ENCODE data around the gene ANKRD17. TPM values are rescaled to one million over a fixed set of nuclear protein-coding genes. Genes with fewer than 3 reads are reported as not detected.
"Not testable (repeated sequence)": the region's sequence is repeated elsewhere in the genome, so short reads cannot be mapped to it uniquely, and the experiment has no call there.

ANKRD17 gene
- total RNA-seq, 1 donor, result 80.7 TPM

DNA sequence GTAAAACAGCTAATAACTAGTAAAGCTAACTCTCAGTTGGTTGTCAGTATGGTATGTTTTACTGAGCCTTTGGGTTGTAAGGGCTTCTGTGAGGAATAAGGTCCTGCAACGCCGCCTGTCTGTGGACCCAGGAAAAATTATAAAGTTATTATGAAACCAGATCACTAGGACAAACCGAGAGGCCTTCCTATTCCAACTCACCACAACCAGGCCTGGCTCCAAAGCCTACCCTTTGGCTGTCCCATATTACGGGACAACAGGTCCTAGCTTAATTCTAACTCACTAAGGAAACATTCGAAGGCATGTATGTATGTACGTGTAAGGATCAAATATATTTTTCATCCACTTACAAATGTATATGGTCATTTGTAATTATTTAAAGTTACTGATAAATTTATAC, 1.4 kb downstream of the ANKRD17 start:
- H3K4me3 ChIP-seq (ENCODE audit: low read depth, low read length), result peak overlapping the region; percentile 99
- TF ChIP-seq, protein P1, sequence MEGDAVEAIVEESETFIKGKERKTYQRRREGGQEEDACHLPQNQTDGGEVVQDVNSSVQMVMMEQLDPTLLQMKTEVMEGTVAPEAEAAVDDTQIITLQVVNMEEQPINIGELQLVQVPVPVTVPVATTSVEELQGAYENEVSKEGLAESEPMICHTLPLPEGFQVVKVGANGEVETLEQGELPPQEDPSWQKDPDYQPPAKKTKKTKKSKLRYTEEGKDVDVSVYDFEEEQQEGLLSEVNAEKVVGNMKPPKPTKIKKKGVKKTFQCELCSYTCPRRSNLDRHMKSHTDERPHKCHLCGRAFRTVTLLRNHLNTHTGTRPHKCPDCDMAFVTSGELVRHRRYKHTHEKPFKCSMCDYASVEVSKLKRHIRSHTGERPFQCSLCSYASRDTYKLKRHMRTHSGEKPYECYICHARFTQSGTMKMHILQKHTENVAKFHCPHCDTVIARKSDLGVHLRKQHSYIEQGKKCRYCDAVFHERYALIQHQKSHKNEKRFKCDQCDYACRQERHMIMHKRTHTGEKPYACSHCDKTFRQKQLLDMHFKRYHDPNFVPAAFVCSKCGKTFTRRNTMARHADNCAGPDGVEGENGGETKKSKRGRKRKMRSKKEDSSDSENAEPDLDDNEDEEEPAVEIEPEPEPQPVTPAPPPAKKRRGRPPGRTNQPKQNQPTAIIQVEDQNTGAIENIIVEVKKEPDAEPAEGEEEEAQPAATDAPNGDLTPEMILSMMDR (IDR thresholded peaks at IDR 0.05; ENCODE audit: insufficient read depth, low read depth, low read length), result peak; percentile 81
- DNase-seq (ENCODE audit: low read depth), result peak; percentile 92

DNA sequence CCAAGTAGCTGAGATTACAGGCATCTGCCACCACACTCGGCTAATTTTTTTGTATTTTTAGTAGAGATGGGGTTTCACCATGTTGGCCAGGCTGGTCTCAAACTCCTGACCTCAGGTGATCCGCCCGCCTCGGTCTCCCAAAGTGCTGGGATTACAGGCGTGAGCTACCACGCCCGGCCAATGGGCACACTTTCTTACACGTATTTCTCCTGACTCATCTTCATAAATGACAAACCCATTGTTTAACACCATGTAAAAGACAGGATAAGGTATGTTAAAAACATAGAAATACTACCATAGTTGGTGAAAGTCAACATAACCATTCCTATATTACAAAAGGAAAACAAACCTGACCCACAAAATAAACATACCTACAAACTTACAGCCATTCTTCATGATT, 2.8 kb downstream of the ANKRD17 start:
- not testable (repeated sequence) for DNase-seq (ENCODE audit: low read depth)
- peak overlapping the region; percentile 99 for H3K4me3 ChIP-seq (ENCODE audit: low read depth, low read length)

DNA sequence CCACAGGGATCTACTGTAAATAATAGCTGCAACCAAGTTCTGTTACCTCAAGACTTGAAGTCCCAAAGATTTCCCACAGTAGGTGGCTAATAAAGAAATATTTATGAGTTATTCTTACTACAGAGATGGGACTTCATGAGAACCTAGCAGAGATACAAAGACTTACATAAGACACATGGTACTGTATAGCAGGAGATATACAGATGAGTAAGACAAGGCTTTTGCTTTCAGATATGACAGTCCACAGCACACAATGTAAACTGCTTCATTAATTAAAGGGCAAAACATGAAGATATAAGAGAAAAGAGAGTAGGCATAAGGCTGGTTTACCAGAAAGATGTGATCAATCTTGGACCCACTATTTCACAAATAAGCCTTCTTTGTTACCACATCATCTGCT, 6.6 kb downstream of the ANKRD17 start:
- no peak overlapping the region for H3K4me3 ChIP-seq (ENCODE audit: low read depth, low read length)
- TF ChIP-seq, protein P1 (IDR thresholded peaks at IDR 0.05; ENCODE audit: insufficient read depth, low read depth, low read length), result no peak
- no peak for DNase-seq (ENCODE audit: low read depth)

DNA sequence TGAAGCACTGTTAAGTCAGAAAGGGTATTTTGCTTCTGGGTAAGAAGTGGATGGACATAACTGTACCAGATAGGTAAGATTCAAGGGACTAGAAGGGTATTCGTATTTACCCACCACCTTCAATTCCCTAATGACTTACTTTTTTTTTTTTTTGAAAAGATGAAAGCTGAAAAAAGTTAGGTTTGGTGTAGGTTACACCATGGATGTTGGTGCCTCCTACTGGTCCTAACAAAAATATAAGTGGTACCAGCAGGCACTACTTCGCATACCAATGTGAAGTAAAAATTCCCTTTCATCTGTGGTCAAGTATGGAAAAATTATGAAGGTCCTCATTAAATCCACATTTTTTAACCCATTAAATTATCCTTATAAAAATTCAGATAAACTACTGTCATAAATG, 7.2 kb downstream of the ANKRD17 start:
- peak; percentile 32 for DNase-seq (ENCODE audit: low read depth)
- no peak overlapping the region for H3K4me3 ChIP-seq (ENCODE audit: low read depth, low read length)
- TF ChIP-seq, protein P1 (IDR thresholded peaks at IDR 0.05; ENCODE audit: insufficient read depth, low read depth, low read length), result peak; percentile 42

DNA sequence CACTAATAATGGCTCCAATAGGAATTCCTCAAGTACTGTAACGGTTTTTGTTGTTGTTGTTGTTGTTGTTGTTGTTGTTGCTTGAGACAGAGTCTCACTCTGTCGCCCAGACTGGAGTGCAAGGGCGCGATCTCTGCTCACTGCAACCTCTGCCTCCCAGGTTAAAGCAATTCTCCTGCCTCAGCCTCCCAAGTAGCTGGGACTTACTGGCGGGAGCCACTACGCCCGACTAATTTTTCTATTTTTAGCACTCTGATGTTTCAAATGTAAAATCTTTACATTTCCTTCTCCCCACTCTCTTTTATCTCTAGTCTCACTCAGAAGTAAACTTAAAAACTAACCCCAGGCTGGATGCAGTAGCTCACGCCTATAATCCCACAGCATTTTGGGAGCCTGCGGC, 8.0 kb downstream of the ANKRD17 start:
- TF ChIP-seq, protein P1 (IDR thresholded peaks at IDR 0.05; ENCODE audit: insufficient read depth, low read depth, low read length), result no peak

DNA sequence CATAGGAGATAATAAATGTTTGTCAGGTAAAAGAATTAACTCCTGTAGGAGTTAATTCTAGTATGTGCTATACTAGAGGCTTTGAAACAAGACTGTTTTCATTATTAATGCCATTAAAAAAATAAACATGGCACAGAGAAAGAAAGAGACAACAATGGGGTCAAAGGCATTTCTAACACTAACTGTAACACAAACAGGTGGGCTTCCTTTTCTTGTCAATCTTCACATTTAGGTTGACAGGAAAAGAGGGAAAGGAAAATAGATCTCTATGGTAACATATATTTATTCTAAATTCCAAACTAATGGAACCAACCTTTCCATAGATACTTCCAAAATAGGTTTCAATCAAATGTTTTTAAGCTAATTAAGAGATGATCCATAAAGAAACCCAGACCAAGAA, 9.8 kb downstream of the ANKRD17 start:
- TF ChIP-seq, protein P1 (IDR thresholded peaks at IDR 0.05; ENCODE audit: insufficient read depth, low read depth, low read length), result no peak
- no peak overlapping the region for H3K4me3 ChIP-seq (ENCODE audit: low read depth, low read length)
- no peak for DNase-seq (ENCODE audit: low read depth)

More for the DNA sequence above, 8.0 kb downstream of the ANKRD17 start:
- no peak overlapping the region for H3K4me3 ChIP-seq (ENCODE audit: low read depth, low read length)
- DNase-seq (ENCODE audit: low read depth), result no peak

DNA sequence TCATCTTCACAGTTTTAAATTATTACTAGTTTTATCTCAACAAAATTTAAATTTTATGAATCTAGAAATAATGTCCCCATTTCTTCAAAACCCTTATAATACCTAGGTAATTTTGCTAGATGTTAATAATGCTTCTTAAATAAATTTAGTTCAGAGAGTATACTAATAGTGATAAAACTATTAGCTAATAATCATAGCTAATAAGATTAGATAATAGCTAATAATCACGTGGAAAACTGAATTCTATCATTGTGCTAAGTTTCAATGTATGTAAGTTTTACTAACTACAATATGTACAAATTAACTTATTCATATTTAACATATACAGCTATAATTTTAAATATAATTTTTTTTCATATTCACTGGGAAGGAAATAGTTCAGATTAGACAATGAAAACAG, 10.2 kb downstream of the ANKRD17 start:
- no peak overlapping the region for H3K4me3 ChIP-seq (ENCODE audit: low read depth, low read length)
- DNase-seq (ENCODE audit: low read depth), result no peak
- TF ChIP-seq, protein P1 (IDR thresholded peaks at IDR 0.05; ENCODE audit: insufficient read depth, low read depth, low read length), result no peak
